Stimulated activated CD4-positive, alpha-beta T cell treated with anti-CD3 and anti-CD28 coated beads, Interleukin-2, amount 100 ng/mL, for 48 hours (primary cell): ENCODE results near the gene PSEN2.
"Not testable (repeated sequence)": the region's sequence is repeated elsewhere in the genome, so short reads cannot be mapped to it uniquely, and the experiment has no call there.

Experiments used
- DNase-seq, 2 donors: peaks; one replicate each; pipeline ENCODE4 v3.0.0-alpha.2; 2020

The PSEN2 gene

GRCh38 chr1:226870401-226871279 lies at the start of gene PSEN2:
Gene PSEN2, plus strand, starts transcription at chr1:226870616. Its CDS starts 11,292 bp downstream, at chr1:226881908.
- DNase-seq, result peak; percentile 56 to 61

GRCh38 chr1:226820941-226821718 lies 49.3 kb upstream of the PSEN2 start:
- no peak for DNase-seq

GRCh38 chr1:226821719-226822085 lies 48.7 kb upstream of the PSEN2 start:
- DNase-seq, result no peak

- no peak for DNase-seq
Observed at GRCh38 chr1:226823643-226824042, 46.8 kb upstream of the PSEN2 start.

- no peak for DNase-seq
Observed at GRCh38 chr1:226825037-226825745, 45.2 kb upstream of the PSEN2 start.

- no peak for DNase-seq
Observed at GRCh38 chr1:226825746-226826100, 44.7 kb upstream of the PSEN2 start.

- no peak for DNase-seq
Observed at GRCh38 chr1:226826479-226827261, 43.7 kb upstream of the PSEN2 start.

- peak in 1 of 2 donors; percentile 13 for DNase-seq
Observed at GRCh38 chr1:226827458-226827857, 43.0 kb upstream of the PSEN2 start.

GRCh38 chr1:226827968-226828513 lies 42.4 kb upstream of the PSEN2 start:
- DNase-seq, result peak; percentile 99

- no peak for DNase-seq
Observed at GRCh38 chr1:226829105-226829504, 41.3 kb upstream of the PSEN2 start.

- no peak for DNase-seq
Observed at GRCh38 chr1:226831953-226832352, 38.5 kb upstream of the PSEN2 start.

GRCh38 chr1:226832613-226833012 lies 37.8 kb upstream of the PSEN2 start:
- no peak for DNase-seq

- DNase-seq, result not testable (repeated sequence)
Observed at GRCh38 chr1:226834179-226834578, 36.2 kb upstream of the PSEN2 start.

GRCh38 chr1:226835396-226835795 lies 35.0 kb upstream of the PSEN2 start:
- not testable (repeated sequence) for DNase-seq

- not testable (repeated sequence) for DNase-seq
Observed at GRCh38 chr1:226837966-226838365, 32.5 kb upstream of the PSEN2 start.

- no peak for DNase-seq
Observed at GRCh38 chr1:226838456-226838855, 32.0 kb upstream of the PSEN2 start.

- no peak for DNase-seq
Observed at GRCh38 chr1:226845624-226846023, 24.8 kb upstream of the PSEN2 start.

GRCh38 chr1:226846786-226847185 lies 23.6 kb upstream of the PSEN2 start:
- no peak for DNase-seq

GRCh38 chr1:226854548-226854947 lies 15.9 kb upstream of the PSEN2 start:
- not testable (repeated sequence) for DNase-seq

GRCh38 chr1:226862890-226863289 lies 7.5 kb upstream of the PSEN2 start:
- DNase-seq, result no peak

GRCh38 chr1:226863446-226863845 lies 7.0 kb upstream of the PSEN2 start:
- DNase-seq, result no peak

GRCh38 chr1:226864311-226864710 lies 6.1 kb upstream of the PSEN2 start:
- no peak for DNase-seq
